NCI-H1436 treated with DMSO at 0.1 percent for 48 hours (cell line): ENCODE data around the gene ATP8A2.
"Not testable (repeated sequence)": the region's sequence is repeated elsewhere in the genome, so short reads cannot be mapped to it uniquely, and the experiment has no call there.

Experiments
- DNase-seq: peaks from one replicate; lab custom pipeline; 2025; lab: John Stamatoyannopoulos, UW

ATP8A2 gene

GRCh38 chr13:25463496-25463895 is 91.7 kb downstream of the ATP8A2 start:
- DNase-seq, result no peak

GRCh38 chr13:25466880-25467279 is 95.1 kb downstream of the ATP8A2 start:
- DNase-seq, result no peak

GRCh38 chr13:25468325-25469168 is 96.8 kb downstream of the ATP8A2 start:
- no peak for DNase-seq

- no peak for DNase-seq
Observed at GRCh38 chr13:25469169-25469525, 97.4 kb downstream of the ATP8A2 start.

GRCh38 chr13:25473864-25474263 is 102.1 kb downstream of the ATP8A2 start:
- no peak for DNase-seq

GRCh38 chr13:25478186-25478585 is 106.4 kb downstream of the ATP8A2 start:
- no peak for DNase-seq

GRCh38 chr13:25489238-25489637 is 117.5 kb downstream of the ATP8A2 start:
- DNase-seq, result no peak

- DNase-seq, result no peak
Observed at GRCh38 chr13:25490236-25490635, 118.5 kb downstream of the ATP8A2 start.

GRCh38 chr13:25493931-25494640 is 122.3 kb downstream of the ATP8A2 start:
- DNase-seq, result no peak

GRCh38 chr13:25494698-25495411 is 123.1 kb downstream of the ATP8A2 start:
- no peak for DNase-seq

- no peak for DNase-seq
Observed at GRCh38 chr13:25501231-25501630, 129.5 kb downstream of the ATP8A2 start.

- no peak for DNase-seq
Observed at GRCh38 chr13:25502031-25502430, 130.3 kb downstream of the ATP8A2 start.

- no peak for DNase-seq
Observed at GRCh38 chr13:25502551-25502950, 130.8 kb downstream of the ATP8A2 start.

GRCh38 chr13:25503856-25504255 is 132.1 kb downstream of the ATP8A2 start:
- no peak for DNase-seq

- DNase-seq, result no peak
Observed at GRCh38 chr13:25507841-25508240, 136.1 kb downstream of the ATP8A2 start.

- DNase-seq, result not testable (repeated sequence)
Observed at GRCh38 chr13:25513060-25513459, 141.3 kb downstream of the ATP8A2 start.

- DNase-seq, result no peak
Observed at GRCh38 chr13:25518441-25518840, 146.7 kb downstream of the ATP8A2 start.

- DNase-seq, result no peak
Observed at GRCh38 chr13:25525884-25526283, 154.1 kb downstream of the ATP8A2 start.

GRCh38 chr13:25528266-25528665 is 156.5 kb downstream of the ATP8A2 start:
- DNase-seq, result no peak

GRCh38 chr13:25529425-25529824 is 157.7 kb downstream of the ATP8A2 start:
- no peak for DNase-seq

GRCh38 chr13:25538276-25538675 is 166.5 kb downstream of the ATP8A2 start:
- no peak for DNase-seq

- no peak for DNase-seq
Observed at GRCh38 chr13:25541434-25542123, 169.8 kb downstream of the ATP8A2 start.
